ENCODE data around the gene TRAF7.

- TF ChIP-seq CTCF (IDR thresholded peaks at IDR 0.05): no peak
- TF ChIP-seq EZH2 (IDR thresholded peaks at IDR 0.05; ENCODE audit: borderline replicate concordance, insufficient read depth, low read depth, low read length, poor library complexity, severe bottlenecking): no peak
These were observed 17.2 kb downstream of the TRAF7 start for GRCh38 chr16:2172688-2173335.
